PC-9 (cell line): ENCODE results near the gene TMEM38A. TPM values are rescaled to one million over a fixed set of nuclear protein-coding genes. Genes with fewer than 3 reads are reported as not detected.

ENCODE experiments used
- BruUV-seq: library from RNA; stranded (reverse); fragments of 400-500 nt; replicated peaks from 2 replicates; lab custom pipeline; 2021; lab: Mats Ljungman, UMichigan
- CTCF ChIA-PET: fragments of 300-600 bp; sonication (Branson Sonifier 250); formaldehyde crosslinking; loops from one replicate; lab custom pipeline; 2022; ENCODE audit warnings: antibody characterized with exemption; lab: Charles Lee
- POLR2A ChIA-PET: fragments of 300-600 bp; sonication (Branson Sonifier 250); formaldehyde crosslinking; loops from one replicate; lab custom pipeline; 2022; ENCODE audit warnings: antibody characterized with exemption; ENCODE audit not compliant: unreplicated experiment; lab: Charles Lee
- DNase-seq, 2 experiments: peaks; one replicate each; pipeline versions ENCODE4 v3.0.0 to v3.0.0-alpha.2; 2015 to 2022; ENCODE audit warnings: mixed read lengths in 1 of 2
- H2AFZ ChIP-seq: fragments of 200-600 bp; sonication (generic); 2 replicates; pipeline ENCODE4 v1.8.1; 2017; ENCODE audit warnings: antibody characterized with exemption
- H3F3A ChIP-seq: fragments of 200-600 bp; sonication (generic); 2 replicates; pipeline ENCODE4 v1.8.1; 2017; ENCODE audit warnings: antibody characterized with exemption, mild to moderate bottlenecking, low read depth; ENCODE audit not compliant: insufficient read depth
- H3K27ac ChIP-seq: fragments of 200-600 bp; sonication (generic); 2 replicates; pipeline ENCODE4 v1.6.1; 2016; ENCODE audit warnings: mixed run types
- H3K27me3 ChIP-seq: fragments of 200-600 bp; sonication (generic); 2 replicates; pipeline ENCODE4 v1.6.1; 2016; ENCODE audit warnings: low read depth, mixed run types; ENCODE audit not compliant: insufficient read depth
- H3K36me3 ChIP-seq: fragments of 200-600 bp; sonication (generic); 2 replicates; pipeline ENCODE4 v1.6.1; 2016; ENCODE audit warnings: low read depth, mixed run types
- H3K4me1 ChIP-seq: fragments of 200-600 bp; sonication (generic); replicated peaks from 2 replicates; pipeline ENCODE4 v1.6.1; 2016; ENCODE audit warnings: mixed run types; ENCODE audit not compliant: insufficient read depth
- H3K4me2 ChIP-seq: fragments of 200-600 bp; sonication (generic); 2 replicates; pipeline ENCODE4 v1.6.1; 2017; ENCODE audit warnings: mixed run types
- H3K4me3 ChIP-seq: fragments of 200-600 bp; sonication (generic); 2 replicates; pipeline ENCODE4 v1.6.1; 2016; ENCODE audit warnings: mixed run types
- H3K79me2 ChIP-seq: fragments of 200-600 bp; sonication (generic); 2 replicates; pipeline ENCODE4 v1.6.1; 2017; ENCODE audit warnings: low read depth, mixed run types
- H3K9me2 ChIP-seq: fragments of 200-600 bp; sonication (generic); 2 replicates; pipeline ENCODE4 v1.8.1; 2017; ENCODE audit warnings: mild to moderate bottlenecking; ENCODE audit not compliant: insufficient read depth
- H3K9me3 ChIP-seq: fragments of 200-600 bp; sonication (generic); 2 replicates; pipeline ENCODE4 v1.8.1; 2016; ENCODE audit warnings: low read depth; ENCODE audit not compliant: insufficient read depth
- H4K20me1 ChIP-seq: fragments of 200-600 bp; sonication (generic); 2 replicates; pipeline ENCODE4 v1.8.1; 2017; ENCODE audit not compliant: insufficient read depth
- EZH2 ChIP-seq: fragments of 200-600 bp; sonication (generic); IDR thresholded peaks from 2 replicates; pipeline ENCODE4 v1.8.0; 2017; ENCODE audit warnings: antibody characterized with exemption, low read depth
- intact Hi-C: fragments of 100-400 bp; cut with micrococcal nuclease; formaldehyde crosslinking; loops from one replicate; pipeline ENCODE4 v1.10.0; 2022; ENCODE audit not compliant: unreplicated experiment
- total RNA-seq: library from RNA; stranded (reverse); gene quantifications from 2 replicates; pipeline ENCODE4 v1.2.3, GENCODE V29; 2021
- TF ChIP-seq, protein P1 (sequence below): fragments of 200-600 bp; sonication (generic); conservative IDR thresholded peaks from 2 replicates; pipeline ENCODE4 v1.6.1; 2017; ENCODE audit warnings: mixed run types, antibody characterized with exemption, mild to moderate bottlenecking, moderate library complexity

Gene TMEM38A
- total RNA-seq, 1 experiment from 2014 or later, result 16.0 TPM

DNA sequence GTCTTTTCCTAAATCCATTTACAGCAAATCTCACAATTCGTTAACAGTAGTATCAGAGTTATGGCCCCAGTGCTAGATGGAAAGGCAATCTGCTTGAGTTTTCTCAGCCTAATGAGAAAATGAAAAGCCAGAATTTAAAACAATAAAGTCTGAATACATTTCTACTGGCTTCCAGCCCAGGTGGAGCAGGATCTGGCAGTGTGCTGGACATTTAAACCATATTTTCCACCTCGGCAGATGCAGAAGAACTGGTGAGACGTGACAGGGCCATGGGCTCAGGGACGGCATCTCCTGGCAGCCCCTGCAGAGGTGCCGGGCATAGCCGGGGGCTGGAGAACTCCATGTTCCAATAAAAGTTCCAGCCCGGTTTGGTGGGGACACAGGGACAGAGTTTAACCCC lies 8.1 kb upstream of the TMEM38A start:
- TF ChIP-seq EZH2, result no peak
- TF ChIP-seq, protein P1, sequence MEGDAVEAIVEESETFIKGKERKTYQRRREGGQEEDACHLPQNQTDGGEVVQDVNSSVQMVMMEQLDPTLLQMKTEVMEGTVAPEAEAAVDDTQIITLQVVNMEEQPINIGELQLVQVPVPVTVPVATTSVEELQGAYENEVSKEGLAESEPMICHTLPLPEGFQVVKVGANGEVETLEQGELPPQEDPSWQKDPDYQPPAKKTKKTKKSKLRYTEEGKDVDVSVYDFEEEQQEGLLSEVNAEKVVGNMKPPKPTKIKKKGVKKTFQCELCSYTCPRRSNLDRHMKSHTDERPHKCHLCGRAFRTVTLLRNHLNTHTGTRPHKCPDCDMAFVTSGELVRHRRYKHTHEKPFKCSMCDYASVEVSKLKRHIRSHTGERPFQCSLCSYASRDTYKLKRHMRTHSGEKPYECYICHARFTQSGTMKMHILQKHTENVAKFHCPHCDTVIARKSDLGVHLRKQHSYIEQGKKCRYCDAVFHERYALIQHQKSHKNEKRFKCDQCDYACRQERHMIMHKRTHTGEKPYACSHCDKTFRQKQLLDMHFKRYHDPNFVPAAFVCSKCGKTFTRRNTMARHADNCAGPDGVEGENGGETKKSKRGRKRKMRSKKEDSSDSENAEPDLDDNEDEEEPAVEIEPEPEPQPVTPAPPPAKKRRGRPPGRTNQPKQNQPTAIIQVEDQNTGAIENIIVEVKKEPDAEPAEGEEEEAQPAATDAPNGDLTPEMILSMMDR, result no peak
- BruUV-seq, result no TSS peak
- H3K4me3 ChIP-seq, result no peak overlapping the region
- ChIA-PET POLR2A (no interaction called here), CTCF (no interaction called here)
- H3K27me3 ChIP-seq, result no peaks in the 10 kb centered on the region
- no peaks in the 10 kb centered on the region for H3K4me1 ChIP-seq
- no peak overlapping the region for H3K4me2 ChIP-seq
- H2AFZ ChIP-seq, result no peak overlapping the region
- H3K9me3 ChIP-seq, result no peaks in the 10 kb centered on the region
- H4K20me1 ChIP-seq, result peaks cover 72% of the 10 kb centered on the region
- no peak for DNase-seq
- peaks cover 40% of the 10 kb centered on the region for H3K36me3 ChIP-seq
- peaks cover 30% of the 10 kb centered on the region for H3K79me2 ChIP-seq
- intact Hi-C loops, result no loop called here
- H3K27ac ChIP-seq, result no peak overlapping the region
- no peaks in the 10 kb centered on the region for H3K9me2 ChIP-seq
- peaks cover 17% of the 10 kb centered on the region; the same call in 1 of the 2 replicates for H3F3A ChIP-seq

DNA sequence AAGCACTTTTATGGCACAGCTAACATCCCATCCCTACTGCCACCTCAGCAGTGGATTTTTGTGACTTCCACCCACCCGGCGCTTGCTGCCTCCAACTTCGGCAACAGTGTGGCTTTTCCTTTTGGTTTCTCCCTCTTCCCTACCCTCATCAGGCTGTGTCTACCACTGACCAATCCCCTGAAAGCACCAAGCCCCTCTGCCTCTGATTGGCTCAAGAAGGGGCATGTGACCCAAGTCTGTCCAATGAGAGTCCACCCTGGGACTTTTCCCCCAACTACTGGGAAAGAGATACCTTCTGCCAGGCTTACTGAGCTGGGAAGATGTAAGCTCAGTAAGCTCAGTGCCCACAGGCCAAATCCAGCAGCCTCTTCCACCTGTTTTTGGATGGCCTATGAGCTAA lies 6.8 kb upstream of the TMEM38A start:
- DNase-seq, result no peak
- H3K4me3 ChIP-seq, result no peak overlapping the region

DNA sequence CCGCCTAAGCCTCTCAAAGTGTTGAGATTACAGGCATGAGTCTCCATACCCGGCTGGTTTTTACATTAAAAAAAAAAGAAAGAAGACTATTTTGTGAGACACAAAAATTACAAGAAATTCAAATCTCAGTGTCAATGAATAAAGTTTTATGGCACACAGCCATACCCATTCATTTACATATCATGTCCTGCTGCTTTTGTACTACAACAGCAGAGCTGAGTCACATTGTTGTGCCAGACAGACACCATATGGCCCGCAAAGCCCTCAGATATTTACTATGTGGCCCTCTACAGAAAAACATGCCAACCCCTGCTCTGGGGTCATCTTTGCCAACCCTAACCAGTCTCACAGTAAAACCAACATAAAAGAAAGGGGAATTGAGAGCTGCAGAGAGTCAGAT lies 6.3 kb upstream of the TMEM38A start:
- Histone ChIP-seq H3K27me3 (no peaks in the 10 kb centered on the region), H3K36me3 (peaks cover 46% of the 10 kb centered on the region), H3F3A (peaks cover 15% of the 10 kb centered on the region; the same call in 1 of the 2 replicates), H3K9me2 (no peaks in the 10 kb centered on the region), H3K4me2 (no peak overlapping the region), H3K27ac (no peak overlapping the region), H3K4me1 (peaks cover 8% of the 10 kb centered on the region), H4K20me1 (peaks cover 82% of the 10 kb centered on the region), H3K9me3 (no peaks in the 10 kb centered on the region), H3K79me2 (peaks cover 48% of the 10 kb centered on the region), H2AFZ (no peak overlapping the region), H3K4me3 (no peak overlapping the region)
- POLR2A ChIA-PET, result interaction anchor here (0.6 kb wide), 1 partner anchor 64 kb away, joined by 3 read pairs; no protein-coding TSS in a partner anchor
- no TSS peak for BruUV-seq
- DNase-seq, result no peak
- CTCF ChIA-PET, result no interaction called here
- TF ChIP-seq, protein P1, result no peak
- TF ChIP-seq EZH2, result no peak
- intact Hi-C loops, result no loop called here

More for the DNA sequence above, 6.8 kb upstream of the TMEM38A start:
- Histone ChIP-seq H3K27ac (no peak overlapping the region), H3F3A (peaks cover 17% of the 10 kb centered on the region; the same call in 1 of the 2 replicates), H2AFZ (no peak overlapping the region), H3K9me2 (no peaks in the 10 kb centered on the region), H3K36me3 (peaks cover 46% of the 10 kb centered on the region), H3K9me3 (no peaks in the 10 kb centered on the region), H3K4me2 (no peak overlapping the region), H3K27me3 (no peaks in the 10 kb centered on the region), H3K4me1 (peaks cover 8% of the 10 kb centered on the region), H4K20me1 (peaks cover 80% of the 10 kb centered on the region), H3K79me2 (peaks cover 43% of the 10 kb centered on the region)
- CTCF ChIA-PET, result no interaction called here
- TF ChIP-seq, protein P1, result no peak
- POLR2A ChIA-PET, result interaction anchor here (0.6 kb wide), 1 partner anchor 64 kb away, joined by 3 read pairs; no protein-coding TSS in a partner anchor
- intact Hi-C loops, result no loop called here
- no TSS peak for BruUV-seq
